Gastroesophageal sphincter (tissue), 3 donors: ENCODE data around the gene CHKB.

Source experiments
- POLR2A ChIP-seq, 2 donors: fragments of 450-650 bp; IDR thresholded peaks; one replicate each; pipeline ENCODE4 v1.6.1; 2017; ENCODE audit warnings: antibody characterized with exemption in 2 of 2, mild to moderate bottlenecking in 2 of 2, moderate library complexity in 1 of 2
- TF ChIP-seq, protein P1 (sequence below), 4 experiments: fragments of 200-600 bp in 2 of 4; fragments of 450-650 bp in 2 of 4; sonication (generic) in 1 of 4; IDR thresholded peaks; one replicate each; pipeline ENCODE4 v1.5.1; 2017 to 2019; ENCODE audit warnings: antibody characterized with exemption in 4 of 4, mild to moderate bottlenecking in 2 of 4, moderate library complexity in 2 of 4

DNA sequence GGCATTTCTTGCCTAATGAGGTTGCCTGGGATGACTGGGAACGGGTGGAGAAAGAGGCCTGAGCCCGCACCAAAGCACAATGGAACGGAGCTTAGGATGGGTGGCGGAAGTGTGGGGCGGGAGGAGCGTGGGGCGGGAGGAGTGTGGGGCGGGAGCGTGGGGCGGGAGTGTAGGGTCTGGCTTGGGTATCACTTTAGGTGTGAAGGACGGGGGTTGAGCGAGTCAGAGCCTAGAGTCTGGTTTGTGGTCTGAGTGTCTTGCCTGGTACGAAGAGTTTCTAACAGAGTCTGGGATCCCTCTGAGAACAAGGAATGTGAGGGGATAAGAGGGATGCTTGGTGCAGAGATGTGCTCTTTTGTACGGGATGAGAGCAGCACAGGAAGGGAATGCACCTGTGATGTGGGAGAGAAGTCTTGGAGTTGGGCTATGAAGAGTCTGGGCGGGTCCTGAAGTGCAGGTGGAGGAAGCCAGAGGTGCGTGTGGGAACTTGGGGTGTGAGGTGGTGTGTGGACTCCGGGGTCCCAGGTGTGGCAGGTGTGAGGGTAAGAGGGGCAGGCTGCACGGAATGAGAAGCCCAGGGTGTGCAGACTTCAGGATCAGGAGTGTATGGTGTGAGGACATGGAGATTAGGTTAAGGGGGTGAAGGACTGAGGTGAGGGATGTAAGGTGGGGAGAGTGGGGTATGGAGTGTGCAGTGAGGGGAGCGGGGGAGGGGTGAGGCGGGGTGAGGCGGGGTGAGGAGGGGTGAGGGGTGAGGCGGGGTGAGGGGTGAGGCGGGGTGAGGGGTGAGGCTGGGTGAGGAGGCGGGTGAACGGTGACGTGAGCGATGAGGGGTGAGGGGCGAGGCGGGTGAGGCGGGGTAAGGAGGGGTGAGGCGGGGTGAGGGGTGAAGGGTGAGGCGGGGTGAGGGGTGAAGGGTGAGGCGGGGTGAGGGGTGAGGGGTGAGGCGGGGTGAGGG, 21.0 kb downstream of the CHKB start:
- TF ChIP-seq, protein P1, sequence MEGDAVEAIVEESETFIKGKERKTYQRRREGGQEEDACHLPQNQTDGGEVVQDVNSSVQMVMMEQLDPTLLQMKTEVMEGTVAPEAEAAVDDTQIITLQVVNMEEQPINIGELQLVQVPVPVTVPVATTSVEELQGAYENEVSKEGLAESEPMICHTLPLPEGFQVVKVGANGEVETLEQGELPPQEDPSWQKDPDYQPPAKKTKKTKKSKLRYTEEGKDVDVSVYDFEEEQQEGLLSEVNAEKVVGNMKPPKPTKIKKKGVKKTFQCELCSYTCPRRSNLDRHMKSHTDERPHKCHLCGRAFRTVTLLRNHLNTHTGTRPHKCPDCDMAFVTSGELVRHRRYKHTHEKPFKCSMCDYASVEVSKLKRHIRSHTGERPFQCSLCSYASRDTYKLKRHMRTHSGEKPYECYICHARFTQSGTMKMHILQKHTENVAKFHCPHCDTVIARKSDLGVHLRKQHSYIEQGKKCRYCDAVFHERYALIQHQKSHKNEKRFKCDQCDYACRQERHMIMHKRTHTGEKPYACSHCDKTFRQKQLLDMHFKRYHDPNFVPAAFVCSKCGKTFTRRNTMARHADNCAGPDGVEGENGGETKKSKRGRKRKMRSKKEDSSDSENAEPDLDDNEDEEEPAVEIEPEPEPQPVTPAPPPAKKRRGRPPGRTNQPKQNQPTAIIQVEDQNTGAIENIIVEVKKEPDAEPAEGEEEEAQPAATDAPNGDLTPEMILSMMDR (IDR thresholded peaks at IDR 0.05) = no peak
- no peak for TF ChIP-seq POLR2A (IDR thresholded peaks at IDR 0.05)
